ENCODE data around the gene KXD1.

KXD1 gene

GRCh38 chr19:18577365-18577914 is 19.8 kb downstream of the KXD1 start:
- no peak for DNase-seq (ENCODE audit: low read depth)
- H3K4me3 ChIP-seq (ENCODE audit: control insufficient read depth, low read depth, low read length): no peak overlapping the region
- no peak for TF ChIP-seq CTCF (IDR thresholded peaks at IDR 0.05; ENCODE audit: control insufficient read depth, insufficient read depth, low read depth, low read length, missing control alignments)

DNA sequence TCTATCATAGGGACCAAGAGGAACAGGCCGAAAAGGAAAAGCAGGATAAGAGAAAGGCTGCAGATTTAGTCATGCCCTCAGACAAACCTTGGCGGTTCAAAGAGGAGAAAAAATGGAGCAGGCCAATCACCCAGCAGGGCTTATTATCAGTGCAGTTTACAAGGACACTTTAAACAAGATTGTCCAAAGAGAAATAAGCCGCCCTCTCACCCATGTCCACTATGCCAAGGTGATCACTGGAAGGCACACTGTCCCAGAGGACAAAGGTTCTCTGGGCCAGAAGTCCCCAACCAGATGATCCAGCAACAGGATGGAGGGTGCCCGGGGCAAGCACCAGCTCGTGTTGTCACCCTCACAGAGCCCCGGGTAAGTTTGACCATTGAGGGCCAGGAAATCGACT is 22.6 kb downstream of the KXD1 start:
- H3K4me3 ChIP-seq (ENCODE audit: control insufficient read depth, low read depth, low read length): no peak overlapping the region
- no peak for DNase-seq (ENCODE audit: low read depth)
- TF ChIP-seq CTCF (IDR thresholded peaks at IDR 0.05; ENCODE audit: control insufficient read depth, insufficient read depth, low read depth, low read length, missing control alignments): no peak

GRCh38 chr19:18586306-18586705 is 28.6 kb downstream of the KXD1 start:
- no peak overlapping the region for H3K4me3 ChIP-seq (ENCODE audit: control insufficient read depth, low read depth, low read length)
- TF ChIP-seq CTCF (IDR thresholded peaks at IDR 0.05; ENCODE audit: control insufficient read depth, insufficient read depth, low read depth, low read length, missing control alignments): peak; percentile 10
- no peak for DNase-seq (ENCODE audit: low read depth)

DNA sequence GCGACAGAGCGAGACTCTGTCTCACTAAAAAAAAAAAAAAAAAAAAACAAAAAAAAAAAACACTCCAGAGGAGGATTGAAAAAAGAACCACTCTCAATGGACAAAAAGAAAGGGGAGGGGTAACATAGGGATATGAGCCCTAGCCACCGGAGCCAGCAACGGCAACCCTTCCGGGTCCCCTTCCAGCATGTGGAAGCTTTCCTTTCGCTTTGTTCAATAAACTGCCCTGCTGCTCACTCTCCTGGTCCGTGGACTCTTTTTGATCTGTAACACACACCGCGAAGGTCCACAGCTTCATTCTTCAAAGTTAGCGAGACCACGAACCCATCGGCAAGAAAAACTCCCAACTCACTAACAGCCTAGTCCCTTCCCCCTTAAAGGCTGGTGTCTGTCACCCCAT is 29.9 kb downstream of the KXD1 start:
- no peak for DNase-seq (ENCODE audit: low read depth)
- TF ChIP-seq CTCF (IDR thresholded peaks at IDR 0.05; ENCODE audit: control insufficient read depth, insufficient read depth, low read depth, low read length, missing control alignments): no peak
- no peak overlapping the region for H3K4me3 ChIP-seq (ENCODE audit: control insufficient read depth, low read depth, low read length)

DNA sequence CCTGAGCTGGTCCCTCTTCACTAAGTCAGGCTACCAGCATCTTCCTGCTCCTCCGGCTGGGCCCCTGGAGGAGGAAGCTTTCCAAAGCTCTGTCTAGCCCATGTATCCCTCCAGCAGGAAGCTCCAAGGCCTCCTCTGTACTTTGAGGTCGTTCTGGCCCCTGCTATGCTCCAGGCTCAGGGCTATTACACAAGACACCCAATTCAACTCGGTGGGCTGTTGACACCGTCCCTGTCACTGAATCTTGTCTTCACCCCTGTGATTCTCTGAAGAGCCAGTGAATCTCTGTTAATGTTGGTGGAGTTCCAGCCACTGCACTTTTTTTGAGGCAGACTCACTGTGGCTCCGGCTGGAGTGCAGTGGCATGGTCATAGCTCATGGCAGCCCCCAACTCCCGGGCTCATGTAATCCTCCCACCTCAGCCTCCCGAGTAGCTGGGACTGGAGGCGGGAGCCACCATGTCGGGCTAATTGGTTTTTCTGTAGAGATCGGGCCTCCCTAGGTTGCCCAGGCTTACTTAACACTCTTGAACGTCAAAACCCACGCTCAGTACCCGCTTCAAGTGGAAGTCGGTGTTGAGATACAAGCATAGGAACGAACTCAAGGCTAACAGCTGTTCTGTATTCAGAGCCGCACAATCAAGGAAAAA is 30.4 kb downstream of the KXD1 start:
- no peak for DNase-seq (ENCODE audit: low read depth)
- peak overlapping the region; percentile 77 for H3K4me3 ChIP-seq (ENCODE audit: control insufficient read depth, low read depth, low read length)
- no peak for TF ChIP-seq CTCF (IDR thresholded peaks at IDR 0.05; ENCODE audit: control insufficient read depth, insufficient read depth, low read depth, low read length, missing control alignments)

GRCh38 chr19:18588611-18589379 is 31.1 kb downstream of the KXD1 start, which contains the start of gene REX1BD:
REX1BD (plus strand) TSS chr19:18588798; CDS start chr19:18588802, 4 bp downstream.
- TF ChIP-seq CTCF (IDR thresholded peaks at IDR 0.05; ENCODE audit: control insufficient read depth, insufficient read depth, low read depth, low read length, missing control alignments): peak; percentile 84
- peak within 1 kb of the TSS; percentile 77 for H3K4me3 ChIP-seq (ENCODE audit: control insufficient read depth, low read depth, low read length)
- DNase-seq (ENCODE audit: low read depth): no peak

Data from AG09309 (cell line).